ENCODE results near the gene RBM15B. TPM values are rescaled to one million over a fixed set of nuclear protein-coding genes. Genes with fewer than 3 reads are reported as not detected.

Gene RBM15B
- total RNA-seq, 1 donor from 2014 or later: 23.5 TPM

- H3K27ac Mint-ChIP-seq (ENCODE audit: unreplicated experiment): no peak overlapping the region
- no peaks in the 10 kb centered on the region for H3K27me3 Mint-ChIP-seq (ENCODE audit: low read depth, unreplicated experiment)
- H3K4me1 Mint-ChIP-seq (ENCODE audit: low read depth, unreplicated experiment): no peaks in the 10 kb centered on the region
- DNase-seq (ENCODE audit: low read depth) (no peak), FAIRE-seq (no peak)
- Histone ChIP-seq H3K4me3 (ENCODE audit: insufficient read depth, low read depth, low read length) (no peak overlapping the region), H3K36me3 (ENCODE audit: insufficient read depth, low read length) (peaks cover 24% of the 10 kb centered on the region), H4K20me1 (ENCODE audit: insufficient read depth, low read length) (peaks cover 18% of the 10 kb centered on the region), H3K27me3 (ENCODE audit: insufficient read depth, low read length) (no peaks in the 10 kb centered on the region), H3K9ac (ENCODE audit: low read length) (no peak overlapping the region), H3K4me2 (ENCODE audit: low read length) (no peak overlapping the region), H3K79me2 (ENCODE audit: insufficient read depth, low read length) (no peaks in the 10 kb centered on the region), H3K9me3 (ENCODE audit: insufficient read depth, low read depth, low read length) (no peaks in the 10 kb centered on the region), H3K27ac (ENCODE audit: low read depth, low read length) (no peak overlapping the region), H2AFZ (ENCODE audit: low read depth, low read length) (no peak overlapping the region), H3K4me1 (ENCODE audit: insufficient read depth, low read length) (no peaks in the 10 kb centered on the region)
- H3K4me3 Mint-ChIP-seq (ENCODE audit: unreplicated experiment): no peak overlapping the region
- TF ChIP-seq, protein P1, sequence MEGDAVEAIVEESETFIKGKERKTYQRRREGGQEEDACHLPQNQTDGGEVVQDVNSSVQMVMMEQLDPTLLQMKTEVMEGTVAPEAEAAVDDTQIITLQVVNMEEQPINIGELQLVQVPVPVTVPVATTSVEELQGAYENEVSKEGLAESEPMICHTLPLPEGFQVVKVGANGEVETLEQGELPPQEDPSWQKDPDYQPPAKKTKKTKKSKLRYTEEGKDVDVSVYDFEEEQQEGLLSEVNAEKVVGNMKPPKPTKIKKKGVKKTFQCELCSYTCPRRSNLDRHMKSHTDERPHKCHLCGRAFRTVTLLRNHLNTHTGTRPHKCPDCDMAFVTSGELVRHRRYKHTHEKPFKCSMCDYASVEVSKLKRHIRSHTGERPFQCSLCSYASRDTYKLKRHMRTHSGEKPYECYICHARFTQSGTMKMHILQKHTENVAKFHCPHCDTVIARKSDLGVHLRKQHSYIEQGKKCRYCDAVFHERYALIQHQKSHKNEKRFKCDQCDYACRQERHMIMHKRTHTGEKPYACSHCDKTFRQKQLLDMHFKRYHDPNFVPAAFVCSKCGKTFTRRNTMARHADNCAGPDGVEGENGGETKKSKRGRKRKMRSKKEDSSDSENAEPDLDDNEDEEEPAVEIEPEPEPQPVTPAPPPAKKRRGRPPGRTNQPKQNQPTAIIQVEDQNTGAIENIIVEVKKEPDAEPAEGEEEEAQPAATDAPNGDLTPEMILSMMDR (IDR thresholded peaks at IDR 0.05; ENCODE audit: insufficient read depth, low read depth, low read length): no peak
- no peak for TF ChIP-seq EZH2 (IDR thresholded peaks at IDR 0.05; ENCODE audit: insufficient read depth, low read length)
- H3K36me3 Mint-ChIP-seq (ENCODE audit: low read depth, unreplicated experiment): peaks cover 6% of the 10 kb centered on the region
- H3K9me3 Mint-ChIP-seq (ENCODE audit: unreplicated experiment): no peaks in the 10 kb centered on the region
Observed at GRCh38 chr3:51408813-51409212, 17.7 kb downstream of the RBM15B start.

GRCh38 chr3:51422211-51422610 lies 31.1 kb downstream of the RBM15B start:
- FAIRE-seq (no peak), DNase-seq (ENCODE audit: low read depth) (no peak)
- Histone ChIP-seq H3K27ac (ENCODE audit: low read depth, low read length) (no peak overlapping the region), H3K79me2 (ENCODE audit: insufficient read depth, low read length) (no peaks in the 10 kb centered on the region), H4K20me1 (ENCODE audit: insufficient read depth, low read length) (no peaks in the 10 kb centered on the region), H3K27me3 (ENCODE audit: insufficient read depth, low read length) (no peaks in the 10 kb centered on the region), H3K4me3 (ENCODE audit: insufficient read depth, low read depth, low read length) (no peak overlapping the region), H3K9ac (ENCODE audit: low read length) (no peak overlapping the region), H2AFZ (ENCODE audit: low read depth, low read length) (no peak overlapping the region), H3K4me2 (ENCODE audit: low read length) (no peak overlapping the region), H3K36me3 (ENCODE audit: insufficient read depth, low read length) (peaks cover 14% of the 10 kb centered on the region), H3K9me3 (ENCODE audit: insufficient read depth, low read depth, low read length) (no peaks in the 10 kb centered on the region), H3K4me1 (ENCODE audit: insufficient read depth, low read length) (no peaks in the 10 kb centered on the region)
- Mint-ChIP-seq H3K4me3 (ENCODE audit: unreplicated experiment) (no peak overlapping the region), H3K27ac (ENCODE audit: unreplicated experiment) (no peak overlapping the region), H3K4me1 (ENCODE audit: low read depth, unreplicated experiment) (no peaks in the 10 kb centered on the region), H3K27me3 (ENCODE audit: low read depth, unreplicated experiment) (no peaks in the 10 kb centered on the region), H3K36me3 (ENCODE audit: low read depth, unreplicated experiment) (peaks cover 6% of the 10 kb centered on the region), H3K9me3 (ENCODE audit: unreplicated experiment) (no peaks in the 10 kb centered on the region)
- TF ChIP-seq EZH2 (IDR thresholded peaks at IDR 0.05; ENCODE audit: insufficient read depth, low read length): no peak
- TF ChIP-seq, protein P1 (IDR thresholded peaks at IDR 0.05; ENCODE audit: insufficient read depth, low read depth, low read length): no peak

DNA sequence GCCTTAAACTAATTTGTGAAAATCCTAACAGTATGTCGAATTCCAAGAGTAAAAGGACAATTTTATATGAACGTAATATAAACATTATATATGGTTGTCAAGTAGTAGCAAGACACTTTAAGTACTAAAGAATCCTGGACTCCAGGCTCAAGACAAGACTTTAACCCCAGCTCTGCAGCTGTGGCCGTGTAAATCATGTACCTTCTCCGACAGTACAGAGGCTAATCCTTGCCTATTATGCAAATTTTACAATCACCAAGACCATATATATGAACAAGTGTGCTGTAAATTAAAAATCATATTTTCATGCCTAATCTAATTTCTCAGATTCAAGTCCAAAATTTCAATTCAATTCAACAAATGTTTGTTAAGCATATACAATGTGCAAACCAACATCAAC lies 35.8 kb downstream of the RBM15B start:
- Histone ChIP-seq H3K9me3 (ENCODE audit: insufficient read depth, low read depth, low read length) (no peaks in the 10 kb centered on the region), H3K4me3 (ENCODE audit: insufficient read depth, low read depth, low read length) (no peak overlapping the region), H3K79me2 (ENCODE audit: insufficient read depth, low read length) (no peaks in the 10 kb centered on the region), H4K20me1 (ENCODE audit: insufficient read depth, low read length) (no peaks in the 10 kb centered on the region), H3K9ac (ENCODE audit: low read length) (no peak overlapping the region), H3K4me2 (ENCODE audit: low read length) (no peak overlapping the region), H2AFZ (ENCODE audit: low read depth, low read length) (no peak overlapping the region), H3K4me1 (ENCODE audit: insufficient read depth, low read length) (no peaks in the 10 kb centered on the region), H3K27ac (ENCODE audit: low read depth, low read length) (no peak overlapping the region), H3K36me3 (ENCODE audit: insufficient read depth, low read length) (peaks cover 22% of the 10 kb centered on the region), H3K27me3 (ENCODE audit: insufficient read depth, low read length) (no peaks in the 10 kb centered on the region)
- no peaks in the 10 kb centered on the region for H3K27me3 Mint-ChIP-seq (ENCODE audit: low read depth, unreplicated experiment)
- H3K36me3 Mint-ChIP-seq (ENCODE audit: low read depth, unreplicated experiment): peaks cover 5% of the 10 kb centered on the region
- no peaks in the 10 kb centered on the region for H3K4me1 Mint-ChIP-seq (ENCODE audit: low read depth, unreplicated experiment)
- H3K27ac Mint-ChIP-seq (ENCODE audit: unreplicated experiment): no peak overlapping the region
- no peaks in the 10 kb centered on the region for H3K9me3 Mint-ChIP-seq (ENCODE audit: unreplicated experiment)
- TF ChIP-seq, protein P1 (IDR thresholded peaks at IDR 0.05; ENCODE audit: insufficient read depth, low read depth, low read length): no peak
- no peak for FAIRE-seq
- H3K4me3 Mint-ChIP-seq (ENCODE audit: unreplicated experiment): no peak overlapping the region
- no peak for DNase-seq (ENCODE audit: low read depth)

All from astrocyte (in vitro differentiated cells and primary cell).